GM12878 (cell line): ENCODE data around the gene COL25A1.

ENCODE experiments used
- REST ChIP-seq: IDR thresholded peaks from 2 replicates; pipeline ENCODE4 v1.6.1; 2012; ENCODE audit warnings: mild to moderate bottlenecking, low read depth, low read length
- SREBF2 ChIP-seq: IDR thresholded peaks from 2 replicates; pipeline ENCODE4 v1.6.1; 2012; ENCODE audit warnings: mild to moderate bottlenecking, low read length

GRCh38 chr4:109155084-109155483 is 147.4 kb downstream of the COL25A1 start:
- TF ChIP-seq REST (no peak), SREBF2 (no peak)
